ENCODE measurements around the gene NUP107.

DNA sequence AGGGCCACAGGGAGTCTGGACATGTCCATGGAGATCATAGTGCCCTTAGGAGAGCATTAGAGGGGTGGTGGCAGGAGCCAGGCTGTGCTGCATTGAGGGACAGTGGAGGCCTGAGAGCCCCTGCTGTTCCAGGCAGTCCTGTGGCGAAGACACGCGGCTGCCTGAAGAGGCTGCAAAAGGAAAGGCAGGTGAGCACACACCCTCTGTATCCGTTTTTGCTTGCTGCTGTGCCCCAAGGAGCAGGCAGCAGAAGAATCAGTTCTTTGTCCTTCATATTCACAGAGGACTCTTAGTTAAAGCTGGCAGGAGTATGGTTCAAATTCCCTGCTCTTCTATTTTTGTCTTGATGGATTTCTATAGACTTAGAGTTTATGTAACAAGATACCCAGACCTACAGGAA, 63.7 kb downstream of the NUP107 start:
- no peak for TF ChIP-seq POLR2AphosphoS5 (IDR thresholded peaks at IDR 0.05; ENCODE audit: low read depth, low read length)
- TF ChIP-seq EZH2 (IDR thresholded peaks at IDR 0.05): no peak
- TF ChIP-seq RAD21 (IDR thresholded peaks at IDR 0.05; ENCODE audit: low read depth): no peak
- no peak for TF ChIP-seq SRF (IDR thresholded peaks at IDR 0.05; ENCODE audit: low read depth)
- TF ChIP-seq POLR2A (IDR thresholded peaks at IDR 0.05; ENCODE audit: borderline replicate concordance, extremely low read depth, insufficient read depth, insufficient read length): no peak
